ENCODE measurements around the gene TMEM236. TPM values are rescaled to one million over a fixed set of nuclear protein-coding genes. Genes with fewer than 3 reads are reported as not detected.

TMEM236 gene
- total RNA-seq, 4 donors from 2014 or later, result 3.3 to 99.1 (median 77.1) TPM

DNA sequence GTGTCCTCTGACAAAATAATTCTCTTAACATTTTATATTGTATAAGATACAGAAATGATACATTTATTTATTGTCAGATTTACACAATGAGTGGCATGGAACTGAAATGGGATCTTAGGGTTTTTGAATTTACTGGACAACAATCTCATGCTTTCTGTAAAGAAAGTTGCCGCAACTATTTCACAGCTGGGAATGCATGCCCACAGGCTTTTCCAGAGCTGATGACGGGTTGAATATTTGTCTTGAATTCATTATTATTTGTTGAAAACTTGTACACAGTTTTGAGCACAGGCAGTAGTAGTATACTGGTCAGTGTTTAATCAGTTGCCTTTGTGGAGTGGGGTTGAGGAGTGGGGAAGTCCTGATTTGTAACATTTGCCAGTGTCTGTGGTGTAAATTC lies 36.6 kb downstream of the TMEM236 start:
- Histone ChIP-seq H3K4me1 (peaks cover 0 to 3% (median 0%) of the 10 kb centered on the region in 4 donors), H3K9me3 (no peaks in the 10 kb centered on the region), H3K36me3 (no peaks in the 10 kb centered on the region), H3K27me3 (no peaks in the 10 kb centered on the region), H3K4me3 (no peak overlapping the region), H3K27ac (no peak overlapping the region)
- no peak for DNase-seq
- TF ChIP-seq CTCF (IDR thresholded peaks at IDR 0.05), result no peak
- TF ChIP-seq POLR2A (IDR thresholded peaks at IDR 0.05), result no peak

- no peak for DNase-seq
- Histone ChIP-seq H3K4me1 (peaks cover 0 to 3% (median 0%) of the 10 kb centered on the region in 4 donors), H3K36me3 (no peaks in the 10 kb centered on the region), H3K27ac (no peak overlapping the region), H3K4me3 (no peak overlapping the region), H3K27me3 (no peaks in the 10 kb centered on the region), H3K9me3 (no peaks in the 10 kb centered on the region)
- TF ChIP-seq CTCF (IDR thresholded peaks at IDR 0.05) (no peak), POLR2A (IDR thresholded peaks at IDR 0.05) (no peak)
Measured at GRCh38 chr10:17789396-17789795, 37.4 kb downstream of the TMEM236 start.

DNA sequence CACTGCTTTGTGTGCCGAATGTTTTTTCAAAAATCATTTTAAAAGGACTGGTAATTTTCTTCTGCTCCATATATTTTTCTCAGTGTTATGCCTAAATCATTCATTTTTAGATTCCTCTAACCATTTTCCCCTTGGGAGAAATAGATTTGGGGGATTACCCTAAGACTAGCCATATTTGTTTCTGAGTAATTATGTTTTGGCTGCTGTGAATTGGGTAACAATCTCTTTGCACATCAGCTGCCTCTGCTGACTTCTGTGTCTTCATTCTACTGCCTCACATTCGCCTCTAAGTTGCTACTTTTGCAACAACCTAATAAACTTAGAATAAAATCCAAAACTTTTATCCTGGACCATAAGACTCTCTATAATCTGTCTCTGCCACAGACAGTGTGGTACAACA lies 38.6 kb downstream of the TMEM236 start:
- DNase-seq, result no peak
- no peaks in the 10 kb centered on the region for H3K27me3 ChIP-seq
- H3K4me3 ChIP-seq, result no peak overlapping the region
- H3K4me1 ChIP-seq, result peaks cover 0 to 15% (median 0%) of the 10 kb centered on the region in 4 donors
- no peak for TF ChIP-seq POLR2A (IDR thresholded peaks at IDR 0.05)
- no peak for TF ChIP-seq CTCF (IDR thresholded peaks at IDR 0.05)
- no peaks in the 10 kb centered on the region for H3K9me3 ChIP-seq
- H3K36me3 ChIP-seq, result no peaks in the 10 kb centered on the region
- H3K27ac ChIP-seq, result no peak overlapping the region

- peaks cover 0 to 27% (median 0%) of the 10 kb centered on the region in 4 donors for H3K4me1 ChIP-seq
- H3K4me3 ChIP-seq, result no peak overlapping the region
- TF ChIP-seq CTCF (IDR thresholded peaks at IDR 0.05), result no peak
- TF ChIP-seq POLR2A (IDR thresholded peaks at IDR 0.05), result no peak
- no peaks in the 10 kb centered on the region for H3K27me3 ChIP-seq
- H3K36me3 ChIP-seq, result no peaks in the 10 kb centered on the region
- H3K9me3 ChIP-seq, result no peaks in the 10 kb centered on the region
- H3K27ac ChIP-seq, result peak overlapping the region in 1 of 4 donors; percentile 17
- DNase-seq, result no peak
Measured at GRCh38 chr10:17792991-17793390, 41.0 kb downstream of the TMEM236 start.

- H3K27ac ChIP-seq, result peak overlapping the region in 3 of 4 donors; percentile 8 to 75 (median 65)
- no peak for DNase-seq
Measured at GRCh38 chr10:17793823-17794644, 42.0 kb downstream of the TMEM236 start.

More at GRCh38 chr10:17793823-17794644, 42.0 kb downstream of the TMEM236 start:
- Histone ChIP-seq H3K4me3 (no peak overlapping the region), H3K27me3 (no peaks in the 10 kb centered on the region), H3K4me1 (peaks cover 0 to 27% (median 0%) of the 10 kb centered on the region in 4 donors), H3K9me3 (no peaks in the 10 kb centered on the region), H3K36me3 (no peaks in the 10 kb centered on the region)
- TF ChIP-seq POLR2A (IDR thresholded peaks at IDR 0.05) (no peak), CTCF (IDR thresholded peaks at IDR 0.05) (no peak)

All from Peyer's patch (tissue), 4 donors.